Fibroblast of lung (primary cell): ENCODE measurements around the gene KRTAP19-5.

Source experiments
- EZH2 ChIP-seq: IDR thresholded peaks from 2 replicates; pipeline ENCODE4 v1.5.1; 2012; ENCODE audit warnings: low read length, control low read depth, mild to moderate bottlenecking; ENCODE audit errors: missing control alignments
- TF ChIP-seq, protein P1 (sequence below), 2 donors: IDR thresholded peaks in 1 of 2; conservative IDR thresholded peaks in 1 of 2; 1 replicate in 1 of 2; 2 replicates in 1 of 2; pipeline ENCODE4 v1.5.1; 2011 to 2012; ENCODE audit warnings: low read length in 2 of 2, control low read depth in 1 of 2, inconsistent platforms in 1 of 2, low read depth in 1 of 2, mild to moderate bottlenecking in 1 of 2

GRCh38 chr21:30487336-30487735, 14.6 kb downstream of the KRTAP19-5 start, which contains the start of gene KRTAP19-2:
- TF ChIP-seq, protein P1, sequence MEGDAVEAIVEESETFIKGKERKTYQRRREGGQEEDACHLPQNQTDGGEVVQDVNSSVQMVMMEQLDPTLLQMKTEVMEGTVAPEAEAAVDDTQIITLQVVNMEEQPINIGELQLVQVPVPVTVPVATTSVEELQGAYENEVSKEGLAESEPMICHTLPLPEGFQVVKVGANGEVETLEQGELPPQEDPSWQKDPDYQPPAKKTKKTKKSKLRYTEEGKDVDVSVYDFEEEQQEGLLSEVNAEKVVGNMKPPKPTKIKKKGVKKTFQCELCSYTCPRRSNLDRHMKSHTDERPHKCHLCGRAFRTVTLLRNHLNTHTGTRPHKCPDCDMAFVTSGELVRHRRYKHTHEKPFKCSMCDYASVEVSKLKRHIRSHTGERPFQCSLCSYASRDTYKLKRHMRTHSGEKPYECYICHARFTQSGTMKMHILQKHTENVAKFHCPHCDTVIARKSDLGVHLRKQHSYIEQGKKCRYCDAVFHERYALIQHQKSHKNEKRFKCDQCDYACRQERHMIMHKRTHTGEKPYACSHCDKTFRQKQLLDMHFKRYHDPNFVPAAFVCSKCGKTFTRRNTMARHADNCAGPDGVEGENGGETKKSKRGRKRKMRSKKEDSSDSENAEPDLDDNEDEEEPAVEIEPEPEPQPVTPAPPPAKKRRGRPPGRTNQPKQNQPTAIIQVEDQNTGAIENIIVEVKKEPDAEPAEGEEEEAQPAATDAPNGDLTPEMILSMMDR (conservative IDR thresholded peaks at IDR 0.05 in 1 of 2, IDR thresholded peaks at IDR 0.05 in 1 of 2; ENCODE audit: low read depth in 1 of 2, low read length in 2 of 2) = no peak
- no peak for TF ChIP-seq EZH2
